ENCODE data around the gene CRYBB1.
"Not testable (repeated sequence)": the region's sequence is repeated elsewhere in the genome, so short reads cannot be mapped to it uniquely, and the experiment has no call there.

Gene CRYBB1

GRCh38 chr22:26635117-26635516, 17.3 kb upstream of the CRYBB1 start:
- no peak for DNase-seq

GRCh38 chr22:26634189-26634588, 16.4 kb upstream of the CRYBB1 start:
- DNase-seq, result no peak

- DNase-seq, result no peak
These were observed 14.8 kb upstream of the CRYBB1 start for GRCh38 chr22:26632422-26633155.

GRCh38 chr22:26631282-26631681, 13.5 kb upstream of the CRYBB1 start:
- DNase-seq, result no peak

GRCh38 chr22:26629988-26630761, 12.3 kb upstream of the CRYBB1 start:
- no peak for DNase-seq

- DNase-seq, result no peak
These were observed 7.0 kb upstream of the CRYBB1 start for GRCh38 chr22:26624803-26625202.

- DNase-seq, result no peak
These were observed 6.2 kb upstream of the CRYBB1 start for GRCh38 chr22:26623984-26624383.

GRCh38 chr22:26621663-26622062, 3.8 kb upstream of the CRYBB1 start, which contains the start of gene CRYBA4:
TSS of gene CRYBA4 (plus strand) at chr22:26621963. CDS start at chr22:26622597, 634 bp downstream.
- DNase-seq, result no peak

GRCh38 chr22:26620197-26620596, 2.4 kb upstream of the CRYBB1 start:
- no peak for DNase-seq

GRCh38 chr22:26619510-26619909, 1.7 kb upstream of the CRYBB1 start:
- no peak for DNase-seq

- no peak for DNase-seq
These were observed 628 bp upstream of the CRYBB1 start for GRCh38 chr22:26618455-26618854.

GRCh38 chr22:26616650-26617049, 1.2 kb downstream of the CRYBB1 start:
- DNase-seq, result no peak

- no peak for DNase-seq
These were observed 1.9 kb downstream of the CRYBB1 start for GRCh38 chr22:26615830-26616435.

- no peak for DNase-seq
These were observed 2.7 kb downstream of the CRYBB1 start for GRCh38 chr22:26615149-26615548.

GRCh38 chr22:26614322-26614721, 3.5 kb downstream of the CRYBB1 start:
- DNase-seq, result no peak

GRCh38 chr22:26613753-26614152, 4.1 kb downstream of the CRYBB1 start:
- not testable (repeated sequence) for DNase-seq

- no peak for DNase-seq
These were observed 5.2 kb downstream of the CRYBB1 start for GRCh38 chr22:26612652-26613051.

- no peak for DNase-seq
These were observed 6.8 kb downstream of the CRYBB1 start for GRCh38 chr22:26610996-26611395.

- peak; percentile 75 for DNase-seq
These were observed 7.5 kb downstream of the CRYBB1 start for GRCh38 chr22:26610072-26610958.

GRCh38 chr22:26609287-26609686, 8.5 kb downstream of the CRYBB1 start:
- no peak for DNase-seq

GRCh38 chr22:26608129-26608528, 9.7 kb downstream of the CRYBB1 start:
- DNase-seq, result no peak

- no peak for DNase-seq
These were observed 11.2 kb downstream of the CRYBB1 start for GRCh38 chr22:26606611-26607010.

- DNase-seq, result no peak
These were observed 13.5 kb downstream of the CRYBB1 start for GRCh38 chr22:26604368-26604767.

All from right forelimb (tissue), 1 donor.